GM06990 (cell line): ENCODE measurements around the gene PITPNM1.

ENCODE experiments used
- DNase-seq: peaks from one replicate; pipeline ENCODE4 v3.0.0-alpha.2; 2011; ENCODE audit not compliant: insufficient read length; ENCODE audit errors: extremely low read depth
- H3K27me3 ChIP-seq: replicated peaks from 2 replicates; pipeline ENCODE4 v1.6.0; 2011; ENCODE audit warnings: low read length; ENCODE audit not compliant: control insufficient read depth, insufficient read depth
- H3K36me3 ChIP-seq: 2 replicates; pipeline ENCODE4 v1.5.1; 2011; ENCODE audit warnings: low read length; ENCODE audit not compliant: control insufficient read depth, insufficient read depth
- H3K4me3 ChIP-seq: replicated peaks from 2 replicates; pipeline ENCODE4 v1.5.1; 2011; ENCODE audit warnings: low read depth, mild to moderate bottlenecking, control low read depth, low read length
- CTCF ChIP-seq: IDR thresholded peaks from 2 replicates; pipeline ENCODE4 v1.5.1; 2011; ENCODE audit warnings: low read length, control low read depth, mild to moderate bottlenecking, inconsistent platforms; ENCODE audit not compliant: insufficient read depth, poor library complexity, severe bottlenecking

PITPNM1 gene

GRCh38 chr11:67544616-67545242, 39.6 kb upstream of the PITPNM1 start:
- no peak for TF ChIP-seq CTCF
- DNase-seq: no peak
- peaks cover 1% of the 10 kb centered on the region; the same call in 1 of the 2 replicates for H3K27me3 ChIP-seq
- no peaks in the 10 kb centered on the region for H3K36me3 ChIP-seq
- no peak overlapping the region for H3K4me3 ChIP-seq

DNA sequence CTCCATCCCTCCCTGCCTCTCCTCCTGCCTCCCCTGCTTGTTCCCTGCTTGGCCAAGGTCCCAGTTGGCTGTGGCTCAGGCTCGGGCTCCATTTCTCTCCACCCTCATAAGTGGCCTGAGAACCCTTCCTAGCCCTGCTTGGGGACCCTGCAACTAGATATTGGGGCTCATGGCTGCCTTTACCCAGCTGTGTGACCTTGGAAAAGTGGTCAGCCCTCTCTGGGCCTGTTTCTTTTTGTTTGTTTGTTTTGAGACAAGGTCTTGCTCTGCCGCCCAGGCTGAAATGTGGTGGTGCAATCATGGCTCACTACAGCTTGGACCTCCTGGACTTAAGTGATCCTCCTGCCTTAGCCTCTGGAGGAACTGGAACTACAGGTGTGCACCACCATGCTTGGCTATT, 38.4 kb upstream of the PITPNM1 start:
- H3K27me3 ChIP-seq: peaks cover 1% of the 10 kb centered on the region; the same call in 1 of the 2 replicates
- TF ChIP-seq CTCF: no peak
- no peak for DNase-seq
- no peak overlapping the region for H3K4me3 ChIP-seq
- no peaks in the 10 kb centered on the region for H3K36me3 ChIP-seq

DNA sequence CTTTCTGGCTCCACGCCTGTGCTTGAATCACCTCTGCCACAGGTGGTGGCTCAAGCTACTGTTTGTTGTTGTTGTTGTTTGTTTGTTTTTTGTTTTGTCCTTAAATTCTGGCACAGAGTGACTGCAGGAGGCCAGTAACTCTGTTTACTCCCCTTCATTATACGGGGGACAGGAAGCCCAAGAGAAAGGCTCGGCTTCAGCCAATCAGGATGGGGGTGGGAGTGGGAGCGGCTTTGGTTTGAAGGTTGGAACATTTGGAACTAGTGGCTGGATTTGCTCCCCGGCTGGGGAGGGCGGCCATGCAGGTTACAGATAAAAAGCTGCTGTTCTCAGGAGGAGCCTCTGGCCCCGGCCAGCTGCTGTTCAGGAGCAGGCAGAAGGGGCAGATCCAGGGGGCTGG, 37.8 kb upstream of the PITPNM1 start:
- no peak overlapping the region for H3K4me3 ChIP-seq
- DNase-seq: no peak
- H3K27me3 ChIP-seq: peaks cover 1% of the 10 kb centered on the region; the same call in 1 of the 2 replicates
- TF ChIP-seq CTCF: no peak
- H3K36me3 ChIP-seq: no peaks in the 10 kb centered on the region

- H3K4me3 ChIP-seq: no peak overlapping the region
- DNase-seq: no peak
- H3K27me3 ChIP-seq: peaks cover 1% of the 10 kb centered on the region; the same call in 1 of the 2 replicates
- TF ChIP-seq CTCF: no peak
- no peaks in the 10 kb centered on the region for H3K36me3 ChIP-seq
These were observed 37.0 kb upstream of the PITPNM1 start for GRCh38 chr11:67542169-67542568.

- Histone ChIP-seq H3K27me3 (no peaks in the 10 kb centered on the region), H3K36me3 (no peaks in the 10 kb centered on the region), H3K4me3 (no peak overlapping the region)
- no peak for DNase-seq
- TF ChIP-seq CTCF: no peak
These were observed 36.0 kb upstream of the PITPNM1 start for GRCh38 chr11:67541198-67541597.

DNA sequence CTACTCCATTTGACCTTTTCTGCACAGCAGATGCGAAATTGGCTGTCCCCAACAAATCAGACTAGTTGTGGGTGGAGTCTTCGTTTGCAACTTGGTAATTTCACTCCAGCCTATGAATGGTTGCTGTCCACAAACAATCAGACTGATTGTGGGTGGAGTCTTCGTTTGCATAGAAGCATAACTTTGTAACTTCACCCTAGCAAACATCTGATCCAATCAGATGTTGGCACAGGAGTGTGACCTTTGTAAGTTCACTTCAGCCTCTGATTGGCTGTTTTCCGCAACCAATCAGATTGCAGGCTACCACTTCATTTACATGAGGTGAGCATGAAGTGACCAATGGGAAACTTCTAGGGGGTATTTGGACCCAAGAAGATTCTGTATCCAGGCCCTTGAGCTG, 34.4 kb upstream of the PITPNM1 start:
- DNase-seq: no peak
- no peaks in the 10 kb centered on the region for H3K27me3 ChIP-seq
- no peak for TF ChIP-seq CTCF
- H3K4me3 ChIP-seq: no peak overlapping the region
- H3K36me3 ChIP-seq: no peaks in the 10 kb centered on the region
